BLaER1 treated with 17β-estradiol and CSF1 and Interleukin-3, amounts not matched to agents 10 nM and 100 nM (cell line): ENCODE results near the gene ROR1.

ENCODE experiments used
- H3K27ac ChIP-seq, 11 experiments: shearing (Covaris generic); formaldehyde crosslinking; 2 replicates each; pipeline ENCODE4 v1.8.1; 2022
- H3K27me3 ChIP-seq, 11 experiments: shearing (Covaris generic); formaldehyde crosslinking; 2 replicates each; pipeline ENCODE4 v1.8.1; 2022
- H3K36me3 ChIP-seq, 11 experiments: shearing (Covaris generic); formaldehyde crosslinking; 2 replicates each; pipeline ENCODE4 v1.8.1; 2022
- H3K4me1 ChIP-seq, 10 experiments: shearing (Covaris generic); formaldehyde crosslinking; 2 replicates each; pipeline ENCODE4 v1.8.1; 2022
- H3K4me2 ChIP-seq, 11 experiments: shearing (Covaris generic); formaldehyde crosslinking; 2 replicates each; pipeline ENCODE4 v1.8.1; 2022
- H3K4me3 ChIP-seq, 10 experiments: shearing (Covaris generic); formaldehyde crosslinking; 2 replicates each; pipeline ENCODE4 v1.8.1; 2022
- H3K9ac ChIP-seq, 11 experiments: shearing (Covaris generic); formaldehyde crosslinking; 2 replicates each; pipeline ENCODE4 v1.8.1; 2022
- H3K9me3 ChIP-seq, 11 experiments: shearing (Covaris generic); formaldehyde crosslinking; replicated peaks in 1 of 11; 2 replicates each; pipeline ENCODE4 v1.8.1; 2022
- H4K20me1 ChIP-seq, 11 experiments: shearing (Covaris generic); formaldehyde crosslinking; 2 replicates each; pipeline ENCODE4 v1.8.1; 2022
- Cebpa-rat ChIP-seq, 11 experiments: shearing (Covaris generic); IDR thresholded peaks; 2 replicates each; pipeline ENCODE4 v1.8.1; 2022

Gene ROR1

GRCh38 chr1:63793741-63794240 is 20.0 kb downstream of the ROR1 start:
- Histone ChIP-seq H4K20me1 (peaks cover 0 to 3% (median 0%) of the 10 kb centered on the region in 11 experiments; a peak in 2 of 22 replicates), H3K9me3 (no peaks in the 10 kb centered on the region; a peak in 2 of 22 replicates), H3K9ac (no peak overlapping the region), H3K4me3 (no peak overlapping the region), H3K36me3 (no peaks in the 10 kb centered on the region), H3K27ac (no peak overlapping the region), H3K27me3 (no peaks in the 10 kb centered on the region), H3K4me2 (no peak overlapping the region), H3K4me1 (peaks cover 0 to 16% (median 4%) of the 10 kb centered on the region in 10 experiments; a peak in 8 of 20 replicates)
- TF ChIP-seq Cebpa-rat (IDR thresholded peaks at IDR 0.05): no peak

DNA sequence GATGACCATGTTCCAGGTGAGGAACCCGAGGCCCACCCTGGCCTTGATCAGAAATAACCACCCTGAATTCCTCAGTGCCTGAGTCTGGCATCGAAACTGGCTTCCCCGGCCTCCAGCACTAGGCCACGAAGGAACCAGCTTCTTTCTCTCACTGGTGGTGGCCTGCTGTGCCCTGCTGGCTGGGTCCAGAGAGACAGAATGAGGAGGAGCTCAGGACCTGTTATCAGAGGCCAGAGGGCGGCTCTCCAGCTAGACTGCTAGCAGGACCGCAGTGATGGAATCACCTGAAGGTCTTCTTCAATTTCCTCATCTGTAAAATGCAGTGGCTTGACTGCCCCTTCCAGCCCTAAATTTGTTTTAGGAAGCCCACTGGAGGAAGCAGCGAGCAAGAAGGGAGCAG is 20.5 kb downstream of the ROR1 start:
- H3K9me3 ChIP-seq: no peaks in the 10 kb centered on the region
- H3K36me3 ChIP-seq: no peaks in the 10 kb centered on the region
- H3K9ac ChIP-seq: no peak overlapping the region
- H3K4me1 ChIP-seq: peaks cover 0 to 15% (median 4%) of the 10 kb centered on the region in 10 experiments; a peak in 8 of 20 replicates
- TF ChIP-seq Cebpa-rat (IDR thresholded peaks at IDR 0.05): no peak
- H3K4me2 ChIP-seq: no peak overlapping the region
- H3K27me3 ChIP-seq: no peaks in the 10 kb centered on the region
- H4K20me1 ChIP-seq: peaks cover 0 to 3% (median 0%) of the 10 kb centered on the region in 11 experiments; a peak in 2 of 22 replicates
- H3K4me3 ChIP-seq: no peak overlapping the region
- H3K27ac ChIP-seq: no peak overlapping the region

GRCh38 chr1:63794939-63795378 is 21.1 kb downstream of the ROR1 start:
- Histone ChIP-seq H4K20me1 (peaks cover 0 to 3% (median 0%) of the 10 kb centered on the region in 11 experiments; a peak in 2 of 22 replicates), H3K27me3 (no peaks in the 10 kb centered on the region), H3K36me3 (no peaks in the 10 kb centered on the region), H3K9me3 (no peaks in the 10 kb centered on the region), H3K9ac (no peak overlapping the region), H3K4me3 (no peak overlapping the region), H3K4me2 (no peak overlapping the region), H3K4me1 (peaks cover 0 to 12% (median 4%) of the 10 kb centered on the region in 10 experiments; a peak in 8 of 20 replicates), H3K27ac (no peak overlapping the region)
- TF ChIP-seq Cebpa-rat (IDR thresholded peaks at IDR 0.05): no peak

GRCh38 chr1:63795455-63795854 is 21.6 kb downstream of the ROR1 start:
- no peak for TF ChIP-seq Cebpa-rat (IDR thresholded peaks at IDR 0.05)
- Histone ChIP-seq H3K9ac (no peak overlapping the region), H3K27ac (no peak overlapping the region), H4K20me1 (peaks cover 0 to 3% (median 0%) of the 10 kb centered on the region in 11 experiments; a peak in 2 of 22 replicates), H3K4me1 (peaks cover 0 to 12% (median 4%) of the 10 kb centered on the region in 10 experiments; a peak in 8 of 20 replicates), H3K36me3 (no peaks in the 10 kb centered on the region), H3K4me2 (no peak overlapping the region), H3K27me3 (no peaks in the 10 kb centered on the region), H3K4me3 (no peak overlapping the region), H3K9me3 (no peaks in the 10 kb centered on the region)

GRCh38 chr1:63797056-63797726 is 23.4 kb downstream of the ROR1 start:
- Histone ChIP-seq H3K9me3 (no peaks in the 10 kb centered on the region), H3K27ac (no peak overlapping the region), H3K27me3 (no peaks in the 10 kb centered on the region), H3K4me1 (peaks cover 0 to 5% (median 1%) of the 10 kb centered on the region in 10 experiments; a peak in 8 of 20 replicates), H3K4me3 (no peak overlapping the region), H3K4me2 (no peak overlapping the region), H3K9ac (no peak overlapping the region), H3K36me3 (no peaks in the 10 kb centered on the region), H4K20me1 (peaks cover 0 to 3% (median 0%) of the 10 kb centered on the region in 11 experiments; a peak in 2 of 22 replicates)
- TF ChIP-seq Cebpa-rat (IDR thresholded peaks at IDR 0.05): no peak

DNA sequence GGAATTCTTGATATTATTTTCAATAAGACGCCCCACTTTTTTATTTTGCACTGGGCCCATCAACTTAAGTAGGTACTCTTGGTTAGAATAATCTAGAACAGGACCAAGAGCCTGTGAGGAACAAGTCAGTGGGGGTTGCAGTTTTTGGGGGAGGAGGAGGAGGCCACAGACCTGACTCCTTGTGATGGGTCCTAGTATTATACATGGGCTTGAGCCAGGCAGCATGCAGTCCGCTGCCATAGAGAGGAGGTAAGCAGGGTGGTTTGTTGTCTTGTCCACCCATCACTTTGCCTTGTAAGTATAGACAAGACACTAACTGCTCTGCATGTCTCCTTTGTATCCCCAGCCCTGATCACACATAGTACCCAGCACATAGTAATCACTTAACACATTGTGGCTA is 24.5 kb downstream of the ROR1 start:
- TF ChIP-seq Cebpa-rat (IDR thresholded peaks at IDR 0.05): no peak
- Histone ChIP-seq H3K4me2 (no peak overlapping the region), H3K9ac (no peak overlapping the region), H3K27ac (no peak overlapping the region), H3K27me3 (no peaks in the 10 kb centered on the region), H3K9me3 (no peaks in the 10 kb centered on the region), H4K20me1 (peaks cover 0 to 3% (median 0%) of the 10 kb centered on the region in 11 experiments; a peak in 2 of 22 replicates), H3K4me1 (no peaks in the 10 kb centered on the region), H3K4me3 (no peak overlapping the region), H3K36me3 (no peaks in the 10 kb centered on the region)

GRCh38 chr1:63799307-63799706 is 25.5 kb downstream of the ROR1 start:
- Histone ChIP-seq H4K20me1 (peaks cover 0 to 3% (median 0%) of the 10 kb centered on the region in 11 experiments; a peak in 2 of 22 replicates), H3K36me3 (no peaks in the 10 kb centered on the region), H3K4me2 (no peak overlapping the region), H3K4me1 (peaks cover 0 to 9% (median 5%) of the 10 kb centered on the region in 10 experiments; a peak in 12 of 20 replicates), H3K9ac (no peak overlapping the region), H3K9me3 (no peaks in the 10 kb centered on the region), H3K27ac (no peak overlapping the region), H3K27me3 (no peaks in the 10 kb centered on the region), H3K4me3 (no peak overlapping the region)
- 0 out of 22 replicates have a peak, but pooled peaks of 1 of the 11 experiments have one; percentile 19 for TF ChIP-seq Cebpa-rat (IDR thresholded peaks at IDR 0.05)

DNA sequence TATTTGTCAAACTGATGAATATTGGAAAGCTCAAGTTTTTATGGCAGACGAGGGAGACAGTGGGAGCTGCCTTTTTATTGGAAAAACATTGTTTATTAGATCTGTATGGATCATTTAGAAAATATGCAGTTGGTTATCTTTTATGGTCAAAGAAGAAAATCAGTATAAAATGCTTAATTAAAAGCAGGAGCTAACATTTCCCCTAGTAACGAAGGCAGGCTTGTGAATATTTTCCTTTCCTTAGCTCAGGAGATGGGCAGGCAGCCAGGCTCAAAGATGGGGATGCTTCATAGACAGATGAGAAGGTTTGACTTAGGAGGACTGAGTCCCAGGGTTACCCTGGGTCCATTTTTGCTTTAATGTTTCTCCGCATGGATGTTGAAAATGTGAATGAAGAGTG is 26.0 kb downstream of the ROR1 start:
- H3K4me3 ChIP-seq: no peak overlapping the region
- H3K4me1 ChIP-seq: peaks cover 0 to 9% (median 5%) of the 10 kb centered on the region in 10 experiments; a peak in 12 of 20 replicates
- H3K27me3 ChIP-seq: no peaks in the 10 kb centered on the region
- H3K9ac ChIP-seq: no peak overlapping the region
- peaks cover 0 to 3% (median 0%) of the 10 kb centered on the region in 11 experiments; a peak in 2 of 22 replicates for H4K20me1 ChIP-seq
- H3K36me3 ChIP-seq: no peaks in the 10 kb centered on the region
- no peaks in the 10 kb centered on the region for H3K9me3 ChIP-seq
- H3K4me2 ChIP-seq: no peak overlapping the region
- TF ChIP-seq Cebpa-rat (IDR thresholded peaks at IDR 0.05): no peak
- no peak overlapping the region for H3K27ac ChIP-seq

- Histone ChIP-seq H3K4me3 (no peak overlapping the region), H3K9me3 (0 out of 22 replicates have a peak, but pooled peaks cover 0 to under 1% (median 0%) of the 10 kb centered on the region in 11 experiments), H3K4me2 (no peak overlapping the region), H3K27me3 (no peaks in the 10 kb centered on the region), H3K9ac (no peak overlapping the region), H3K36me3 (no peaks in the 10 kb centered on the region), H3K27ac (no peak overlapping the region), H4K20me1 (no peaks in the 10 kb centered on the region; a peak in 1 of 22 replicates), H3K4me1 (peaks cover 0 to 13% (median 8%) of the 10 kb centered on the region in 10 experiments; a peak in 14 of 20 replicates)
- TF ChIP-seq Cebpa-rat (IDR thresholded peaks at IDR 0.05): no peak
Observed at GRCh38 chr1:63802109-63802508, 28.3 kb downstream of the ROR1 start.
